NCI-H2081 (cell line): ENCODE data around the gene METTL21C.

Experiments used
- DNase-seq, 2 experiments: peaks; one replicate each; lab custom pipeline; 2025; lab: John Stamatoyannopoulos, UW

The METTL21C gene

GRCh38 chr13:102697929-102698648, 3.2 kb upstream of the METTL21C start:
- no peak for DNase-seq

- no peak for DNase-seq
Observed at GRCh38 chr13:102697264-102697663, 2.4 kb upstream of the METTL21C start.

GRCh38 chr13:102696465-102696864, 1.6 kb upstream of the METTL21C start:
- no peak for DNase-seq

GRCh38 chr13:102693776-102694175, 1.1 kb downstream of the METTL21C start:
- DNase-seq: no peak

GRCh38 chr13:102693250-102693649, 1.6 kb downstream of the METTL21C start:
- DNase-seq: no peak

GRCh38 chr13:102692491-102692826, 2.4 kb downstream of the METTL21C start:
- no peak for DNase-seq

GRCh38 chr13:102690883-102691282, 4.0 kb downstream of the METTL21C start:
- DNase-seq: no peak

GRCh38 chr13:102688306-102688973, 6.4 kb downstream of the METTL21C start:
- DNase-seq: no peak

- DNase-seq: no peak
Observed at GRCh38 chr13:102687520-102687919, 7.3 kb downstream of the METTL21C start.

GRCh38 chr13:102686024-102686423, 8.8 kb downstream of the METTL21C start:
- DNase-seq: no peak

- no peak for DNase-seq
Observed at GRCh38 chr13:102683637-102684036, 11.2 kb downstream of the METTL21C start.

- no peak for DNase-seq
Observed at GRCh38 chr13:102682727-102683126, 12.1 kb downstream of the METTL21C start.

- DNase-seq: no peak
Observed at GRCh38 chr13:102682211-102682610, 12.6 kb downstream of the METTL21C start.

GRCh38 chr13:102680842-102681740, 13.8 kb downstream of the METTL21C start:
- no peak for DNase-seq

GRCh38 chr13:102680133-102680717, 14.6 kb downstream of the METTL21C start:
- no peak for DNase-seq

- no peak for DNase-seq
Observed at GRCh38 chr13:102679449-102680132, 15.3 kb downstream of the METTL21C start.

GRCh38 chr13:102678339-102679107, 16.3 kb downstream of the METTL21C start:
- no peak for DNase-seq

GRCh38 chr13:102677122-102677521, 17.7 kb downstream of the METTL21C start:
- DNase-seq: no peak

- no peak for DNase-seq
Observed at GRCh38 chr13:102675115-102675514, 19.7 kb downstream of the METTL21C start.

- DNase-seq: no peak
Observed at GRCh38 chr13:102670130-102670529, 24.7 kb downstream of the METTL21C start.

- no peak for DNase-seq
Observed at GRCh38 chr13:102667911-102668310, 26.9 kb downstream of the METTL21C start.
